DND-41 (cell line): ENCODE results near the gene MCF2L2.

Source experiments
- ATAC-seq: fragments of 200-7000 bp; cut with Tn5 transposase; 3 replicates; pipeline ENCODE4 v1.9.1; 2021; ENCODE audit warnings: low read depth; ENCODE audit not compliant: insufficient read depth
- DNase-seq: peaks from one replicate; pipeline ENCODE4 v3.0.0-alpha.2; 2020
- H2AFZ ChIP-seq: 2 replicates; pipeline ENCODE4 v1.6.0; 2012; ENCODE audit warnings: low read depth, low read length
- H3K27ac ChIP-seq: 2 replicates; pipeline ENCODE4 v1.5.1; 2012; ENCODE audit warnings: low read length, inconsistent platforms
- H3K27me3 ChIP-seq: fragments of 200-600 bp; sonication (generic); 2 replicates; pipeline ENCODE4 v1.6.0; 2012; ENCODE audit warnings: low read length, mild to moderate bottlenecking, inconsistent platforms; ENCODE audit not compliant: insufficient read depth, poor library complexity
- H3K36me3 ChIP-seq: 2 replicates; pipeline ENCODE4 v1.5.1; 2012; ENCODE audit warnings: low read length, inconsistent platforms; ENCODE audit not compliant: insufficient read depth
- H3K4me1 ChIP-seq: 2 replicates; pipeline ENCODE4 v1.5.1; 2012; ENCODE audit warnings: mild to moderate bottlenecking, low read length; ENCODE audit not compliant: insufficient read depth
- H3K4me2 ChIP-seq: 2 replicates; pipeline ENCODE4 v1.6.0; 2012; ENCODE audit warnings: mild to moderate bottlenecking, moderate library complexity, low read length, inconsistent platforms; ENCODE audit not compliant: insufficient read depth
- H3K4me3 ChIP-seq, 2 experiments: fragments of 200-600 bp in 1 of 2; shearing (Covaris generic) in 1 of 2; 2 replicates each; pipeline ENCODE4 v1.5.1; 2012 to 2016; ENCODE audit warnings: inconsistent platforms in 2 of 2, low read length in 2 of 2, mild to moderate bottlenecking in 2 of 2, low read depth in 1 of 2, moderate library complexity in 1 of 2
- H3K79me2 ChIP-seq: 2 replicates; pipeline ENCODE4 v1.6.0; 2012; ENCODE audit warnings: low read length, inconsistent platforms; ENCODE audit not compliant: insufficient read depth
- H3K9ac ChIP-seq: 2 replicates; pipeline ENCODE4 v1.6.0; 2012; ENCODE audit warnings: low read depth, mild to moderate bottlenecking, inconsistent platforms, low read length, moderate library complexity
- H3K9me3 ChIP-seq: 2 replicates; pipeline ENCODE4 v1.5.1; 2012; ENCODE audit warnings: low read length, moderate library complexity, mild to moderate bottlenecking, inconsistent platforms; ENCODE audit not compliant: insufficient read depth, severe bottlenecking
- H4K20me1 ChIP-seq: 2 replicates; pipeline ENCODE4 v1.6.0; 2012; ENCODE audit warnings: low read length; ENCODE audit not compliant: insufficient read depth
- EZH2 ChIP-seq: IDR thresholded peaks from 3 replicates; pipeline ENCODE4 v1.6.1; 2012; ENCODE audit warnings: borderline replicate concordance, low read depth, mild to moderate bottlenecking, moderate library complexity, low read length, inconsistent platforms; ENCODE audit not compliant: severe bottlenecking
- TF ChIP-seq, protein P1 (sequence below): IDR thresholded peaks from 2 replicates; pipeline ENCODE4 v1.5.1; 2012; ENCODE audit warnings: borderline replicate concordance, low read length, moderate library complexity, mild to moderate bottlenecking; ENCODE audit not compliant: poor library complexity, severe bottlenecking; ENCODE audit errors: extremely low read depth

MCF2L2 gene

DNA sequence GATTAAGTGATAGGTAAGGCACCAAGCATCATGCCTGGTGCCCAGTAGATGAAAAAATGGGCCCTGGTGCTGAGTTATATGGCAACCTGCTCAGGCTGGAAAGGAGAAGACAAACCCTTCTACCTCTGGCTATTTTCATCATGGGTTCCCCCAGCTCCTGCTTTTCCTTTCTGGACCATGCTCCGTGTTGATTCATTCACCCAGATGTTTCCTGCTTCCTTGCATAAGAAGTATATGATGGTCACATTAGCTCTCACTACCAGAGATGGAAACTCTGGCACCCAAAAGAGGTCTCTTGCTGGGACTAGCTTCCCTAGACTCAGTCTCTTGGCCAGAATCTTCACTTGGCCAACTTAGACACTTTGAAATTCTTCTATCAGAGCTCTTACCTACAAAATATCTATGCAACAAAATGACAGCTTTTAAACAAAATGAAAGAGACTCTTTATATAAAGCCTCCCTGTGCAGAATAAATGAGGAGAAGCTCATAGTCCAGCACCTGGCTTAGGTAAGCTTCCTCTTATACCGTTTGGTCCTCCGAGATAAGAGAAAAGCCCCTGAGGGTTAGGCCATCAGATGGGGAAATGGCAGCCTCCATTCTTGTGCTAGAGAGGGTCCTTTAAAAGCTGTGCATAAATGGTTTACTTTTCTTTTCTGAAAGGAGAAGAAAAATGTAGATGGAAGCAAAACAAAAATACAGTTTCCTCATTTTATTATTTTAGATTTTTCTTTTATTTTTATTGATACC, 46.8 kb upstream of the MCF2L2 start:
- H4K20me1 ChIP-seq, result no peaks in the 10 kb centered on the region
- H3K36me3 ChIP-seq, result no peaks in the 10 kb centered on the region
- DNase-seq (no peak), ATAC-seq (no peak)
- H3K9ac ChIP-seq, result no peak overlapping the region
- H3K79me2 ChIP-seq, result no peaks in the 10 kb centered on the region
- TF ChIP-seq, protein P1, sequence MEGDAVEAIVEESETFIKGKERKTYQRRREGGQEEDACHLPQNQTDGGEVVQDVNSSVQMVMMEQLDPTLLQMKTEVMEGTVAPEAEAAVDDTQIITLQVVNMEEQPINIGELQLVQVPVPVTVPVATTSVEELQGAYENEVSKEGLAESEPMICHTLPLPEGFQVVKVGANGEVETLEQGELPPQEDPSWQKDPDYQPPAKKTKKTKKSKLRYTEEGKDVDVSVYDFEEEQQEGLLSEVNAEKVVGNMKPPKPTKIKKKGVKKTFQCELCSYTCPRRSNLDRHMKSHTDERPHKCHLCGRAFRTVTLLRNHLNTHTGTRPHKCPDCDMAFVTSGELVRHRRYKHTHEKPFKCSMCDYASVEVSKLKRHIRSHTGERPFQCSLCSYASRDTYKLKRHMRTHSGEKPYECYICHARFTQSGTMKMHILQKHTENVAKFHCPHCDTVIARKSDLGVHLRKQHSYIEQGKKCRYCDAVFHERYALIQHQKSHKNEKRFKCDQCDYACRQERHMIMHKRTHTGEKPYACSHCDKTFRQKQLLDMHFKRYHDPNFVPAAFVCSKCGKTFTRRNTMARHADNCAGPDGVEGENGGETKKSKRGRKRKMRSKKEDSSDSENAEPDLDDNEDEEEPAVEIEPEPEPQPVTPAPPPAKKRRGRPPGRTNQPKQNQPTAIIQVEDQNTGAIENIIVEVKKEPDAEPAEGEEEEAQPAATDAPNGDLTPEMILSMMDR, result no peak
- no peak for TF ChIP-seq EZH2
- no peak overlapping the region for H3K27ac ChIP-seq
- H3K4me2 ChIP-seq, result no peak overlapping the region
- peaks cover 4% of the 10 kb centered on the region for H3K27me3 ChIP-seq
- no peaks in the 10 kb centered on the region for H3K9me3 ChIP-seq
- H3K4me3 ChIP-seq, result no peak overlapping the region
- H3K4me1 ChIP-seq, result no peaks in the 10 kb centered on the region
- H2AFZ ChIP-seq, result no peak overlapping the region

DNA sequence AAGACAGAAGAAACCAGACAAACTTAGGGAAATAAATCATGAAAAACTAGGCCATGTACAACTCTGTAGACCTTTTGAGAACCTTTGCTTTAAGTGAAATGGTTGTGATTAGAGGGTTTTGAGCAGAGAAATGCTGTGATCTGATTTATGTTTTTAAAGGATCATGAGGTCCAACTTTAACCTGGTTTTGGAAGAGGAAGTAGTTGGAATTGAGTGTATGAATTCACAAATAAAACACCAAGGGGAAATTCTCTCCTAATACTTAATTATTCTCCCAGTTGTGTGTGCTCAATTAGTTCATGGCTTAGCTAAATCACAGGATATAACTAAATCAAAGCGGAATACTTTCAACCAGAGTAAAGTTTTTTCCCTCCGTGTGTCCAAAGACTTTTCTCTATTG, 45.5 kb upstream of the MCF2L2 start:
- no peak for DNase-seq
- peaks cover 4% of the 10 kb centered on the region for H3K27me3 ChIP-seq
- no peak overlapping the region for H2AFZ ChIP-seq
- ATAC-seq, result no peak
- H3K9me3 ChIP-seq, result no peaks in the 10 kb centered on the region
- no peaks in the 10 kb centered on the region for H4K20me1 ChIP-seq
- H3K36me3 ChIP-seq, result no peaks in the 10 kb centered on the region
- H3K4me2 ChIP-seq, result no peak overlapping the region
- peaks cover 9% of the 10 kb centered on the region for H3K4me1 ChIP-seq
- TF ChIP-seq EZH2, result no peak
- TF ChIP-seq, protein P1, result no peak
- no peak overlapping the region for H3K27ac ChIP-seq
- H3K9ac ChIP-seq, result no peak overlapping the region
- no peaks in the 10 kb centered on the region for H3K79me2 ChIP-seq
- H3K4me3 ChIP-seq, result no peak overlapping the region

DNA sequence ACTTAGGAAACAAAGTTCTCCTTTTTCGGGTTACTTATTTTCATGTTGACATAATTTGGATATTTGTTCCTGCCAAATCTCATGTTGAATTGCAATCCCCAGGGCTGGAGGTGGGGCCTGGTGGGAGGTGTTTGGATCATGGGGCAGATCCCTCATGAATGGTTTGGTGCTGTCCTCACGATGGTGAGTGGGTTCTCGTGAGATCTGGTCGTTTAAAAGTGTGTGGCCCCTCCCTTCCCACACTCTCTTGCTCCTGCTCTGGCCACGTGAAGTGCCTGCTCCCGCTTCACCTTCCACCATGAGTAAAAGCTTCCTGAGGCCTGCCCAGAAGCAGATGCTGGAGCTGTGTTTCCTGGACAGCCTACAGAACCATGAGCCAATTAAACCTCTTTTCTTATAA, 43.7 kb upstream of the MCF2L2 start:
- H3K36me3 ChIP-seq, result no peaks in the 10 kb centered on the region
- H3K9ac ChIP-seq, result no peak overlapping the region
- peaks cover 4% of the 10 kb centered on the region for H3K27me3 ChIP-seq
- ATAC-seq (no peak), DNase-seq (no peak)
- no peak overlapping the region for H3K4me2 ChIP-seq
- peaks cover 9% of the 10 kb centered on the region for H3K4me1 ChIP-seq
- H3K4me3 ChIP-seq, result no peak overlapping the region
- H3K9me3 ChIP-seq, result no peaks in the 10 kb centered on the region
- H4K20me1 ChIP-seq, result no peaks in the 10 kb centered on the region
- TF ChIP-seq, protein P1, result no peak
- TF ChIP-seq EZH2, result no peak
- no peak overlapping the region for H2AFZ ChIP-seq
- no peaks in the 10 kb centered on the region for H3K79me2 ChIP-seq
- H3K27ac ChIP-seq, result no peak overlapping the region

DNA sequence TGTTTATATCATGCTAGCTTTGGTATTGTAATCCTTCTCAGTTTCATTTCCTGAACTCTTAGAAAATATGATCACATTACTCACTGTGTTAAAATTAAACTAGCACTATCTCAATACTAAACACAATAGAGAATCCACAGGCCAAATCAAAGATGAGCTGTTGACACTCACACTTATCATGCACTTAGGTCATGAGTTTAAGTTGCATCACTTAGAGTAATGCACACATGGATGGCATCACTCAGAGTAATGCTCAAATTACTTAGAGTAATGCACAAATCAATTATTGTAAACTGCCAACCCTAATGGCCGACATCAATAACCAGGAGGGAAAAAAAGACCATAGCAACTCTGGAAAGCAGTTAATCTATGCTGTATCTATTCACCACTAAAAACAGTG, 40.0 kb upstream of the MCF2L2 start:
- Histone ChIP-seq H3K4me3 (no peak overlapping the region), H3K36me3 (no peaks in the 10 kb centered on the region), H3K4me2 (no peak overlapping the region), H2AFZ (no peak overlapping the region), H4K20me1 (no peaks in the 10 kb centered on the region), H3K79me2 (no peaks in the 10 kb centered on the region), H3K4me1 (peaks cover 9% of the 10 kb centered on the region), H3K27ac (no peak overlapping the region), H3K9me3 (no peaks in the 10 kb centered on the region), H3K27me3 (no peaks in the 10 kb centered on the region), H3K9ac (no peak overlapping the region)
- no peak for DNase-seq
- TF ChIP-seq, protein P1, result no peak
- no peak for TF ChIP-seq EZH2
- no peak for ATAC-seq
